ENCODE measurements around the gene STX17.

- TF ChIP-seq CTCF (IDR thresholded peaks at IDR 0.05) (no peak), POLR2A (IDR thresholded peaks at IDR 0.05) (no peak)
Observed at GRCh38 chr9:99868845-99869244, 37.6 kb upstream of the STX17 start.
